Measurements from ENCODE around the gene TAS2R42.

TAS2R42 gene

DNA sequence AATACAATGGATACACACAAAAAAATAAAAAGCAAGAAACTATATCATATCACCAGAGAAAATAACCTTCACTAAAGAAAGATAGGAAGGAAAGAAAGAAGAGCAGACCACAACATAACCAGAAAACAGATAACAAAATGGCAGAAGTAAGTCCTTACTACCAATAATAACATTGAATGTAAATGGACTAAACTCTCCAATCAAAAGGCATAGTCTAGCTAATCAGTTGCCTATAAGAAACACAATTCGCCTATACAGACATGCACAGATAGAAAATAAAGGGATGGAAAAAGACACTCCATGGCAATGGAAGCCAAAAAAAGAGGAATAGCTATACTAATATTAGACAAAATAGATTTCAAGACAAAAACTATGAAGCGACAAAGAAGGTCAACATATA lies 43.4 kb downstream of the TAS2R42 start:
- no peak for DNase-seq

DNA sequence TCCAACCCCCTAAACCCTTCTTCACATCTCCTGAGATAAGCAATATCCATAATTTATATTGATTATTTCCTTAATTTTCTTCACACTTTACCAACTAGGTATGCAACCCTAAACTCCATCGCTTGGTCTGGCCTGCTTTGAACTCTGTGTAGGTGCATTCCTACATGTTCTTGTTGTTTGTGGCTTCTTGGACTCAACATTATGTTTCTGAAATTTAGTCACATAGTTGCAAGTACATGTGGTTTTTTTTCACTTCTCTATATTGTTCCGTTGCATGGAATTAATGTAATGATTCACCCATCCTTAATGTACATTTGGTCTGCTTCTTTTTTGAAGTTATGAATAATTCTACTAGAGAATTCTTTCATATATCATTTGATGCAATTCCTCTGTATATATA lies 50.7 kb downstream of the TAS2R42 start:
- no peak for DNase-seq

Measured in activated naive CD4-positive, alpha-beta T cell treated with Interleukin-2 at 50 U/mL for 16 hours (primary cell).